NCI-H774 (cell line): ENCODE measurements around the gene CPSF7.

Experiments
- DNase-seq: peaks from one replicate; lab custom pipeline; 2025; lab: John Stamatoyannopoulos, UW

The CPSF7 gene

GRCh38 chr11:61357233-61357893 is 72.4 kb downstream of the CPSF7 start:
- no peak for DNase-seq

- no peak for DNase-seq
These were observed 73.1 kb downstream of the CPSF7 start for GRCh38 chr11:61356706-61357105.

- no peak for DNase-seq
These were observed 75.6 kb downstream of the CPSF7 start for GRCh38 chr11:61354208-61354607.

GRCh38 chr11:61353131-61354067 is 76.4 kb downstream of the CPSF7 start:
- no peak for DNase-seq
